ENCODE data around the gene TMEM208. TPM values are rescaled to one million over a fixed set of nuclear protein-coding genes. Genes with fewer than 3 reads are reported as not detected.
A peak's percentile ranks its signal among the peaks of the same experiment; 100 is the strongest.

TMEM208 gene
- total and polyA plus RNA-seq, 2 of the 13 experiments (the other 11 are each of a cell fraction or from before 2014, with no cell fraction given) = 58.8 to 72.9 TPM

DNA sequence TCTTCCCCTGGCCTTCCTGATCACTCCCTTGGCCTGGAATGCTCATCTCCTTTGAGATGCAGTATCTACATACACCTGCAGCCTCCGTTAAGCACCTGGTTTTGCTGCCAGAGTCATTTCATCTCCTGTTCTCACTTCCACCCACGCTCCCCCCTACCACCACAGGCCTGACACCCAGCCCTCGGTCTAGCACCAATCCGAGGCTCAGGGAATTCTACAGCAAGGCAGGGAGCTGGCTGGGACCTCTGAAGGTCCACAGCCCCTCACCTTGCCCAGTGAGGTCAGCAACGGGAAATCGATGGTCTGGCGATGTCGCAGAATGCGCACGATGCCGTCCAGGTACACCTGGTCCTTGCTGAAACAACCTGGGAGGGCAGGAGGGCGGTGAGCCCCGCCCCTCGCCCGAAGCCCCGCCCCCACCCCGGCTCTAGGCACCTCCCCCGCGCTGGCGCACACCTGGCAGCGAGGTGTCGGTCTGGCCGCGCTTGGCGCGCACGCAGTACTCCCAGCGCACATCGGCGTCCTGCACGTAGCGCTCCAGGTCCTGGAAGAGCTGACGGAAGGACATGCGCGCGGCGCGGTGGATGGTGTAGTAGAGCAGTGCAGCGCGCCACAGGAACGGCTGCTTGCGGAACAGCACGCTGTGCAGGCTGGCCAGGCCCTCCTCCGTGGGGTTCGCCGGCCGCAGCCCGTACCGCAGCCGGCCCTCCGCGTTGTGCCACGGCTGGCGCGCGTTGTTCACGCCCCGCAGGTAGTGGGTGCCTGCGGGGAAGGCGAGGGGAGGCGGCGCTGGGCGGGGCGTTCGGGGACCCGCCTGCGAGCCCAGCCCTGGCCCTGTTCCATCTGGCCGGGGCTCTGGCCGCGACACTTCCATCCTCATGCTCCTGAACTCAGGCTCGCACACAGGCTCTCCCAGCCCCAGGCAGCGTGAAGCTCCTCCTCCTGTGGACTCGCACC, 48.9 kb upstream of the TMEM208 start (continued):
- TF ChIP-seq MIER3 (CRISPR knock-in tag; IDR thresholded peaks at IDR 0.05; ENCODE audit: borderline replicate concordance) = peak; percentile 61; the same call in 1 of the 2 replicates
- TF ChIP-seq STAG1 (CRISPR knock-in tag; IDR thresholded peaks at IDR 0.05) = peak; percentile 25; the same call in 1 of the 2 replicates
- TF ChIP-seq, protein P1, sequence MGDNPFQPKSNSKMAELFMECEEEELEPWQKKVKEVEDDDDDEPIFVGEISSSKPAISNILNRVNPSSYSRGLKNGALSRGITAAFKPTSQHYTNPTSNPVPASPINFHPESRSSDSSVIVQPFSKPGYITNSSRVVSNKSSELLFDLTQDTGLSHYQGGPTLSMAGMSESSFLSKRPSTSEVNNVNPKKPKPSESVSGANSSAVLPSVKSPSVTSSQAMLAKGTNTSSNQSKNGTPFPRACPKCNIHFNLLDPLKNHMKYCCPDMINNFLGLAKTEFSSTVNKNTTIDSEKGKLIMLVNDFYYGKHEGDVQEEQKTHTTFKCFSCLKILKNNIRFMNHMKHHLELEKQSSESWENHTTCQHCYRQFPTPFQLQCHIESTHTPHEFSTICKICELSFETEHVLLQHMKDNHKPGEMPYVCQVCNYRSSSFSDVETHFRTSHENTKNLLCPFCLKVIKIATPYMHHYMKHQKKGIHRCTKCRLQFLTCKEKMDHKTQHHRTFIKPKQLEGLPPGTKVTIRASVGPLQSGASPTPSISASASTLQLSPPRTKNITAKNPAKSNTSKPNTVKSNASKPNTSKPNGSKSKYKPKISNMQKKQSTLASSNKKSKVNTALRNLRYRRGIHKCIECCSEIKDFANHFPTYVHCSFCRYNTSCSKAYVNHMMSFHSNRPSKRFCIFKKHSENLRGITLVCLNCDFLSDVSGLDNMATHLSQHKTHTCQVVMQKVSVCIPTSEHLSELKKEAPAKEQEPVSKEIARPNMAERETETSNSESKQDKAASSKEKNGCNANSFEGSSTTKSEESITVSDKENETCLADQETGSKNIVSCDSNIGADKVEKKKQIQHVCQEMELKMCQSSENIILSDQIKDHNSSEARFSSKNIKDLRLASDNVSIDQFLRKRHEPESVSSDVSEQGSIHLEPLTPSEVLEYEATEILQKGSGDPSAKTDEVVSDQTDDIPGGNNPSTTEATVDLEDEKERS (CRISPR knock-in tag; IDR thresholded peaks at IDR 0.05) = peak; percentile 45; the same call in 1 of the 2 replicates
- TF ChIP-seq ZNF607 (CRISPR knock-in tag; IDR thresholded peaks at IDR 0.05; ENCODE audit: borderline replicate concordance) = peak; percentile 59; the same call in 1 of the 2 replicates
- TF ChIP-seq TBX3 (IDR thresholded peaks at IDR 0.05; ENCODE audit: borderline replicate concordance) = 0 out of 2 replicates have a peak, but pooled peaks have one; percentile 29
- no peak for TF ChIP-seq ELF4 (CRISPR knock-in tag; IDR thresholded peaks at IDR 0.05; ENCODE audit: borderline replicate concordance)
- TF ChIP-seq TOPORS (CRISPR knock-in tag; IDR thresholded peaks at IDR 0.05) = no peak
- no peak for TF ChIP-seq SMC3 (IDR thresholded peaks at IDR 0.05; ENCODE audit: low read length)
- 0 out of 2 replicates have a peak, but pooled peaks have one; percentile 48 for TF ChIP-seq SALL2 (CRISPR knock-in tag; IDR thresholded peaks at IDR 0.05)
- TF ChIP-seq ZNF251 (CRISPR knock-in tag; IDR thresholded peaks at IDR 0.05) = no peak
- TF ChIP-seq KLF16 (CRISPR knock-in tag; IDR thresholded peaks at IDR 0.05) = 0 out of 4 replicates have a peak, but pooled peaks of 1 of the 2 experiments have one; percentile 40
- TF ChIP-seq ZNF382 (CRISPR knock-in tag; IDR thresholded peaks at IDR 0.05; ENCODE audit: borderline replicate concordance) = no peak

All from HepG2 (cell line).